H1 (cell line): ENCODE measurements around the gene MEF2C. TPM values are rescaled to one million over a fixed set of nuclear protein-coding genes. Genes with fewer than 3 reads are reported as not detected.

Experiments used
- CTCF ChIA-PET: fragments of 300-600 bp; sonication (Branson Sonifier 250); formaldehyde crosslinking; loops from one replicate; lab custom pipeline; 2021; ENCODE audit not compliant: partially characterized antibody; lab: Charles Lee
- POLR2A ChIA-PET: fragments of 300-600 bp; sonication (Branson Sonifier 250); formaldehyde crosslinking; loops from one replicate; lab custom pipeline; 2021; ENCODE audit warnings: inconsistent platforms; ENCODE audit not compliant: partially characterized antibody; lab: Charles Lee
- DNase-seq, 2 experiments: peaks; one replicate each; pipeline versions ENCODE4 v3.0.0 to v3.0.0-alpha.2; 2010 to 2022; ENCODE audit warnings: low spot score in 2 of 2, low read depth in 1 of 2, mixed read lengths in 1 of 2
- FAIRE-seq: peaks from 2 replicates; lab custom pipeline; 2011; peaks lifted over from hg19 to GRCh38; lab: Jason Lieb, UNC
- H2AFZ ChIP-seq: 2 replicates; pipeline ENCODE4 v1.8.1; 2012; ENCODE audit warnings: low read length, inconsistent platforms
- H2AK5ac ChIP-seq: 2 replicates; pipeline ENCODE4 v1.6.1; 2013; ENCODE audit warnings: low read depth, low read length
- H2BK120ac ChIP-seq: replicated peaks from 2 replicates; pipeline ENCODE3; 2013; ENCODE audit warnings: low read depth, low read length, inconsistent platforms
- H2BK12ac ChIP-seq: 2 replicates; pipeline ENCODE4 v1.6.1; 2013; ENCODE audit warnings: low read depth, low read length
- H2BK15ac ChIP-seq: 2 replicates; pipeline ENCODE4 v1.6.1; 2013; ENCODE audit warnings: low read length
- H2BK20ac ChIP-seq: 2 replicates; pipeline ENCODE4 v1.6.1; 2013; ENCODE audit warnings: low read length
- H2BK5ac ChIP-seq: 2 replicates; pipeline ENCODE4 v1.6.1; 2013; ENCODE audit warnings: low read depth, low read length
- H3K14ac ChIP-seq: 2 replicates; pipeline ENCODE4 v1.6.1; 2013; ENCODE audit warnings: inconsistent platforms; ENCODE audit not compliant: insufficient read length
- H3K18ac ChIP-seq: 2 replicates; pipeline ENCODE4 v1.6.1; 2013; ENCODE audit warnings: low read length; ENCODE audit errors: extremely low read depth
- H3K23ac ChIP-seq: 2 replicates; pipeline ENCODE4 v1.6.1; 2013; ENCODE audit warnings: inconsistent platforms; ENCODE audit not compliant: insufficient read length
- H3K23me2 ChIP-seq: 2 replicates; pipeline ENCODE4 v1.6.1; 2013; ENCODE audit warnings: low read depth, low read length
- H3K27ac ChIP-seq: 2 replicates; pipeline ENCODE4 v1.6.1; 2011; ENCODE audit warnings: low read depth, low read length, inconsistent platforms
- H3K27me3 ChIP-seq, 4 experiments: replicated peaks in 1 of 4; 1 replicate in 1 of 4; 2 replicates in 3 of 4; pipeline versions ENCODE4 v1.6.1 to v1.8.1; 2011 to 2013; ENCODE audit warnings: low read length in 3 of 4, mild to moderate bottlenecking in 3 of 4, inconsistent platforms in 2 of 4, mixed read lengths in 2 of 4, moderate library complexity in 1 of 4; ENCODE audit not compliant: control insufficient read depth in 3 of 4, insufficient read depth in 3 of 4; ENCODE audit errors: extremely low read depth in 1 of 4
- H3K36me3 ChIP-seq, 4 experiments: 2 replicates each; pipeline versions ENCODE4 v1.6.1 to v1.8.1; 2011 to 2013; ENCODE audit warnings: mild to moderate bottlenecking in 4 of 4, low read length in 3 of 4, moderate library complexity in 2 of 4, control low read depth in 1 of 4, inconsistent platforms in 1 of 4; ENCODE audit not compliant: insufficient read depth in 4 of 4, control insufficient read depth in 2 of 4
- H3K4ac ChIP-seq: replicated peaks from 2 replicates; pipeline ENCODE3; 2013; ENCODE audit warnings: low read length, low read depth, mixed read lengths, inconsistent platforms; ENCODE audit not compliant: insufficient read length
- H3K4me1 ChIP-seq, 4 experiments: replicated peaks in 1 of 4; 1 replicate in 1 of 4; 2 replicates in 3 of 4; pipeline versions ENCODE4 v1.6.1 to v1.8.1; 2011 to 2013; ENCODE audit warnings: low read length in 3 of 4, inconsistent platforms in 2 of 4, mixed read lengths in 1 of 4; ENCODE audit not compliant: insufficient read depth in 4 of 4, control insufficient read depth in 3 of 4
- H3K4me2 ChIP-seq, 2 experiments: 2 replicates each; pipeline versions ENCODE4 v1.6.1 to v1.8.1; 2011 to 2013; ENCODE audit warnings: low read depth in 2 of 2, low read length in 2 of 2, control low read depth in 1 of 2, inconsistent platforms in 1 of 2, mild to moderate bottlenecking in 1 of 2; ENCODE audit not compliant: insufficient read depth in 1 of 2
- H3K4me3 ChIP-seq, 4 experiments: fragments of 200-600, 300-600 bp in 1 of 4; sonication (generic), shearing (Covaris generic), sonication (Bioruptor Twin) in 1 of 4; 2 replicates each; pipeline versions ENCODE4 v1.5.1 to v1.8.1; 2011 to 2016; ENCODE audit warnings: low read length in 4 of 4, low read depth in 3 of 4, control low read depth in 2 of 4, inconsistent platforms in 2 of 4, mild to moderate bottlenecking in 2 of 4, mixed read lengths in 1 of 4, moderate library complexity in 1 of 4; ENCODE audit not compliant: insufficient read depth in 2 of 4; ENCODE audit errors: extremely low read depth in 1 of 4
- H3K56ac ChIP-seq: replicated peaks from 2 replicates; pipeline ENCODE3; 2013; ENCODE audit warnings: low read depth, mild to moderate bottlenecking, mixed read lengths, low read length, inconsistent platforms; ENCODE audit not compliant: insufficient read length
- H3K79me1 ChIP-seq: 2 replicates; pipeline ENCODE4 v1.6.1; 2013; ENCODE audit warnings: low read depth, low read length, control low read depth
- H3K79me2 ChIP-seq, 2 experiments: 2 replicates each; pipeline versions ENCODE4 v1.6.1 to v1.8.1; 2012 to 2013; ENCODE audit warnings: low read length in 2 of 2, mild to moderate bottlenecking in 2 of 2, inconsistent platforms in 1 of 2; ENCODE audit not compliant: insufficient read depth in 2 of 2, control insufficient read depth in 1 of 2
- H3K9ac ChIP-seq, 4 experiments: replicated peaks in 1 of 4; 1 replicate in 1 of 4; 2 replicates in 3 of 4; pipeline versions ENCODE4 v1.6.1 to v1.8.1; 2011 to 2013; ENCODE audit warnings: low read depth in 3 of 4, low read length in 3 of 4, control low read depth in 2 of 4, mild to moderate bottlenecking in 2 of 4, moderate library complexity in 2 of 4, inconsistent platforms in 1 of 4; ENCODE audit errors: extremely low read depth in 1 of 4
- H3K9me3 ChIP-seq, 2 experiments: 2 replicates each; pipeline versions ENCODE4 v1.6.1 to v1.8.1; 2012 to 2013; ENCODE audit warnings: mild to moderate bottlenecking in 2 of 2, moderate library complexity in 2 of 2, control low read depth in 1 of 2, inconsistent platforms in 1 of 2, low read depth in 1 of 2, low read length in 1 of 2, mixed read lengths in 1 of 2; ENCODE audit not compliant: insufficient read depth in 2 of 2
- H4K20me1 ChIP-seq, 2 experiments: replicated peaks in 1 of 2; 2 replicates each; pipeline versions ENCODE3 to v1.8.1; 2011 to 2013; ENCODE audit warnings: inconsistent platforms in 2 of 2, low read length in 2 of 2, mild to moderate bottlenecking in 1 of 2; ENCODE audit not compliant: insufficient read depth in 2 of 2, control insufficient read depth in 1 of 2
- H4K5ac ChIP-seq: 2 replicates; pipeline ENCODE4 v1.6.1; 2013; ENCODE audit warnings: low read length, low read depth, mixed read lengths, inconsistent platforms; ENCODE audit not compliant: insufficient read length
- H4K8ac ChIP-seq: 2 replicates; pipeline ENCODE4 v1.8.0; 2013; ENCODE audit warnings: mild to moderate bottlenecking, moderate library complexity, low read length, inconsistent platforms; ENCODE audit not compliant: insufficient read depth; ENCODE audit errors: extremely low read depth
- H4K91ac ChIP-seq: replicated peaks from 2 replicates; pipeline ENCODE3; 2013; ENCODE audit warnings: low read length, mixed read lengths, inconsistent platforms; ENCODE audit not compliant: insufficient read length
- polyA plus RNA-seq, 7 experiments: library from polyadenylated mRNA; depleted of rRNA in 3 of 7; stranded (reverse) in 5 of 7; unstranded in 2 of 7; fragments of >200 nt in 5 of 7; fragments of 200-250 nt in 2 of 7; gene quantifications; 1 replicate in 5 of 7; 2 replicates in 1 of 7; 4 replicates in 1 of 7; pipeline versions ENCODE4 v1.2.1 to v1.2.3, GENCODE V29; 2011 to 2013; ENCODE audit warnings: missing spikeins in 2 of 7, mixed read lengths in 2 of 7
- total RNA-seq: library from RNA; stranded (reverse); fragmentation: NEBNext Ultra II Directional; extraction: Animal tissue kit (Norgen Biotek cat#: 25700); gene quantifications from 2 replicates; pipeline ENCODE4 v1.2.1, GENCODE V29; 2021
- TF ChIP-seq, protein P1 (sequence below): fragments of 300-600 bp; sonication (generic); IDR thresholded peaks from 2 replicates; pipeline ENCODE4 v1.7.1; 2012; ENCODE audit warnings: low read length, moderate library complexity, mild to moderate bottlenecking, inconsistent platforms; ENCODE audit not compliant: insufficient replicate concordance

Gene MEF2C
- total and polyA plus RNA-seq, 2 of the 8 experiments (the other 6 are each of a cell fraction or from before 2014, with no cell fraction given): 0.59 to 0.99 TPM

GRCh38 chr5:88700121-88700520, 182.9 kb downstream of the MEF2C start:
- Histone ChIP-seq H3K4me1 (peaks cover 2 to 14% (median 7%) of the 10 kb centered on the region in 4 experiments), H3K23me2 (no peaks in the 10 kb centered on the region), H2AK5ac (no peak overlapping the region), H4K20me1 (peaks cover 0 to 2% of the 10 kb centered on the region in 2 experiments), H2BK12ac (no peak overlapping the region), H3K4me3 (no peak overlapping the region), H3K56ac (no peak overlapping the region), H2BK5ac (no peak overlapping the region), H3K4ac (no peak overlapping the region), H2BK15ac (no peak overlapping the region), H3K14ac (no peak overlapping the region), H2AFZ (no peak overlapping the region), H3K23ac (no peak overlapping the region), H3K9me3 (no peaks in the 10 kb centered on the region), H4K8ac (no peak overlapping the region), H4K5ac (no peak overlapping the region), H4K91ac (no peak overlapping the region), H3K79me1 (no peaks in the 10 kb centered on the region), H2BK120ac (no peak overlapping the region), H3K18ac (no peak overlapping the region), H3K79me2 (no peaks in the 10 kb centered on the region), H3K4me2 (no peak overlapping the region), H3K27ac (no peak overlapping the region), H2BK20ac (no peak overlapping the region), H3K36me3 (no peaks in the 10 kb centered on the region), H3K9ac (no peak overlapping the region), H3K27me3 (peaks cover 4 to 10% (median 9%) of the 10 kb centered on the region in 4 experiments; a peak in 6 of 7 replicates)
- no peak for DNase-seq
- ChIA-PET POLR2A (no interaction called here), CTCF (interaction anchor here (1.6 to 4.5 kb wide), 3 partner anchors 9 to 26 kb away, joined by 3 to 53 read pairs (median 7); no protein-coding TSS in a partner anchor)
- FAIRE-seq: no peak
- TF ChIP-seq, protein P1, sequence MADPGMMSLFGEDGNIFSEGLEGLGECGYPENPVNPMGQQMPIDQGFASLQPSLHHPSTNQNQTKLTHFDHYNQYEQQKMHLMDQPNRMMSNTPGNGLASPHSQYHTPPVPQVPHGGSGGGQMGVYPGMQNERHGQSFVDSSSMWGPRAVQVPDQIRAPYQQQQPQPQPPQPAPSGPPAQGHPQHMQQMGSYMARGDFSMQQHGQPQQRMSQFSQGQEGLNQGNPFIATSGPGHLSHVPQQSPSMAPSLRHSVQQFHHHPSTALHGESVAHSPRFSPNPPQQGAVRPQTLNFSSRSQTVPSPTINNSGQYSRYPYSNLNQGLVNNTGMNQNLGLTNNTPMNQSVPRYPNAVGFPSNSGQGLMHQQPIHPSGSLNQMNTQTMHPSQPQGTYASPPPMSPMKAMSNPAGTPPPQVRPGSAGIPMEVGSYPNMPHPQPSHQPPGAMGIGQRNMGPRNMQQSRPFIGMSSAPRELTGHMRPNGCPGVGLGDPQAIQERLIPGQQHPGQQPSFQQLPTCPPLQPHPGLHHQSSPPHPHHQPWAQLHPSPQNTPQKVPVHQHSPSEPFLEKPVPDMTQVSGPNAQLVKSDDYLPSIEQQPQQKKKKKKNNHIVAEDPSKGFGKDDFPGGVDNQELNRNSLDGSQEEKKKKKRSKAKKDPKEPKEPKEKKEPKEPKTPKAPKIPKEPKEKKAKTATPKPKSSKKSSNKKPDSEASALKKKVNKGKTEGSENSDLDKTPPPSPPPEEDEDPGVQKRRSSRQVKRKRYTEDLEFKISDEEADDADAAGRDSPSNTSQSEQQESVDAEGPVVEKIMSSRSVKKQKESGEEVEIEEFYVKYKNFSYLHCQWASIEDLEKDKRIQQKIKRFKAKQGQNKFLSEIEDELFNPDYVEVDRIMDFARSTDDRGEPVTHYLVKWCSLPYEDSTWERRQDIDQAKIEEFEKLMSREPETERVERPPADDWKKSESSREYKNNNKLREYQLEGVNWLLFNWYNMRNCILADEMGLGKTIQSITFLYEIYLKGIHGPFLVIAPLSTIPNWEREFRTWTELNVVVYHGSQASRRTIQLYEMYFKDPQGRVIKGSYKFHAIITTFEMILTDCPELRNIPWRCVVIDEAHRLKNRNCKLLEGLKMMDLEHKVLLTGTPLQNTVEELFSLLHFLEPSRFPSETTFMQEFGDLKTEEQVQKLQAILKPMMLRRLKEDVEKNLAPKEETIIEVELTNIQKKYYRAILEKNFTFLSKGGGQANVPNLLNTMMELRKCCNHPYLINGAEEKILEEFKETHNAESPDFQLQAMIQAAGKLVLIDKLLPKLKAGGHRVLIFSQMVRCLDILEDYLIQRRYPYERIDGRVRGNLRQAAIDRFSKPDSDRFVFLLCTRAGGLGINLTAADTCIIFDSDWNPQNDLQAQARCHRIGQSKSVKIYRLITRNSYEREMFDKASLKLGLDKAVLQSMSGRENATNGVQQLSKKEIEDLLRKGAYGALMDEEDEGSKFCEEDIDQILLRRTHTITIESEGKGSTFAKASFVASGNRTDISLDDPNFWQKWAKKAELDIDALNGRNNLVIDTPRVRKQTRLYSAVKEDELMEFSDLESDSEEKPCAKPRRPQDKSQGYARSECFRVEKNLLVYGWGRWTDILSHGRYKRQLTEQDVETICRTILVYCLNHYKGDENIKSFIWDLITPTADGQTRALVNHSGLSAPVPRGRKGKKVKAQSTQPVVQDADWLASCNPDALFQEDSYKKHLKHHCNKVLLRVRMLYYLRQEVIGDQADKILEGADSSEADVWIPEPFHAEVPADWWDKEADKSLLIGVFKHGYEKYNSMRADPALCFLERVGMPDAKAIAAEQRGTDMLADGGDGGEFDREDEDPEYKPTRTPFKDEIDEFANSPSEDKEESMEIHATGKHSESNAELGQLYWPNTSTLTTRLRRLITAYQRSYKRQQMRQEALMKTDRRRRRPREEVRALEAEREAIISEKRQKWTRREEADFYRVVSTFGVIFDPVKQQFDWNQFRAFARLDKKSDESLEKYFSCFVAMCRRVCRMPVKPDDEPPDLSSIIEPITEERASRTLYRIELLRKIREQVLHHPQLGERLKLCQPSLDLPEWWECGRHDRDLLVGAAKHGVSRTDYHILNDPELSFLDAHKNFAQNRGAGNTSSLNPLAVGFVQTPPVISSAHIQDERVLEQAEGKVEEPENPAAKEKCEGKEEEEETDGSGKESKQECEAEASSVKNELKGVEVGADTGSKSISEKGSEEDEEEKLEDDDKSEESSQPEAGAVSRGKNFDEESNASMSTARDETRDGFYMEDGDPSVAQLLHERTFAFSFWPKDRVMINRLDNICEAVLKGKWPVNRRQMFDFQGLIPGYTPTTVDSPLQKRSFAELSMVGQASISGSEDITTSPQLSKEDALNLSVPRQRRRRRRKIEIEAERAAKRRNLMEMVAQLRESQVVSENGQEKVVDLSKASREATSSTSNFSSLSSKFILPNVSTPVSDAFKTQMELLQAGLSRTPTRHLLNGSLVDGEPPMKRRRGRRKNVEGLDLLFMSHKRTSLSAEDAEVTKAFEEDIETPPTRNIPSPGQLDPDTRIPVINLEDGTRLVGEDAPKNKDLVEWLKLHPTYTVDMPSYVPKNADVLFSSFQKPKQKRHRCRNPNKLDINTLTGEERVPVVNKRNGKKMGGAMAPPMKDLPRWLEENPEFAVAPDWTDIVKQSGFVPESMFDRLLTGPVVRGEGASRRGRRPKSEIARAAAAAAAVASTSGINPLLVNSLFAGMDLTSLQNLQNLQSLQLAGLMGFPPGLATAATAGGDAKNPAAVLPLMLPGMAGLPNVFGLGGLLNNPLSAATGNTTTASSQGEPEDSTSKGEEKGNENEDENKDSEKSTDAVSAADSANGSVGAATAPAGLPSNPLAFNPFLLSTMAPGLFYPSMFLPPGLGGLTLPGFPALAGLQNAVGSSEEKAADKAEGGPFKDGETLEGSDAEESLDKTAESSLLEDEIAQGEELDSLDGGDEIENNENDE: no peak
